ENCODE data around the gene SEMA5B. TPM values are rescaled to one million over a fixed set of nuclear protein-coding genes. Genes with fewer than 3 reads are reported as not detected.

SEMA5B gene
- total and polyA plus RNA-seq, 9 of the 15 experiments (the other 6 are each of a cell fraction or from before 2014, with no cell fraction given), result not detected

DNA sequence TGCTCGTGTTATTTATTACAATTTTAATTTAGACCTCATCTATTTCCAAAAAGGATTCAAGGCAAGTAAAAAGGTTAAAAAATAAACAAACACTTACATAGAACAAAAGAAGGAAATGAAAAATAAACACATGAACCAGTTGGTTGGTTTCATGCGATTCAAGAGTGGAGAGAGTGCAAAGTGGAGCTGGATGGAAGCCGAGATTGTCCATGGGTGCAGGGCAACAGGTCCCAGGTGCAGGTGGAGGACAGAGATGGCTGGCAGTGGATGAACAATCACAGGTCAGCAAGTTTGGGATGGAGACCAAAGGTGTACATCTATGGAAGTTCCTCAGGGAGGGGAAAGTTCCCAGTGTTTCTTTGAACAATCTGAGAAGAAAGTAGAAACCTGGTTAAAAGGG, 11.6 kb upstream of the SEMA5B start (continued):
- TF ChIP-seq, protein P1, sequence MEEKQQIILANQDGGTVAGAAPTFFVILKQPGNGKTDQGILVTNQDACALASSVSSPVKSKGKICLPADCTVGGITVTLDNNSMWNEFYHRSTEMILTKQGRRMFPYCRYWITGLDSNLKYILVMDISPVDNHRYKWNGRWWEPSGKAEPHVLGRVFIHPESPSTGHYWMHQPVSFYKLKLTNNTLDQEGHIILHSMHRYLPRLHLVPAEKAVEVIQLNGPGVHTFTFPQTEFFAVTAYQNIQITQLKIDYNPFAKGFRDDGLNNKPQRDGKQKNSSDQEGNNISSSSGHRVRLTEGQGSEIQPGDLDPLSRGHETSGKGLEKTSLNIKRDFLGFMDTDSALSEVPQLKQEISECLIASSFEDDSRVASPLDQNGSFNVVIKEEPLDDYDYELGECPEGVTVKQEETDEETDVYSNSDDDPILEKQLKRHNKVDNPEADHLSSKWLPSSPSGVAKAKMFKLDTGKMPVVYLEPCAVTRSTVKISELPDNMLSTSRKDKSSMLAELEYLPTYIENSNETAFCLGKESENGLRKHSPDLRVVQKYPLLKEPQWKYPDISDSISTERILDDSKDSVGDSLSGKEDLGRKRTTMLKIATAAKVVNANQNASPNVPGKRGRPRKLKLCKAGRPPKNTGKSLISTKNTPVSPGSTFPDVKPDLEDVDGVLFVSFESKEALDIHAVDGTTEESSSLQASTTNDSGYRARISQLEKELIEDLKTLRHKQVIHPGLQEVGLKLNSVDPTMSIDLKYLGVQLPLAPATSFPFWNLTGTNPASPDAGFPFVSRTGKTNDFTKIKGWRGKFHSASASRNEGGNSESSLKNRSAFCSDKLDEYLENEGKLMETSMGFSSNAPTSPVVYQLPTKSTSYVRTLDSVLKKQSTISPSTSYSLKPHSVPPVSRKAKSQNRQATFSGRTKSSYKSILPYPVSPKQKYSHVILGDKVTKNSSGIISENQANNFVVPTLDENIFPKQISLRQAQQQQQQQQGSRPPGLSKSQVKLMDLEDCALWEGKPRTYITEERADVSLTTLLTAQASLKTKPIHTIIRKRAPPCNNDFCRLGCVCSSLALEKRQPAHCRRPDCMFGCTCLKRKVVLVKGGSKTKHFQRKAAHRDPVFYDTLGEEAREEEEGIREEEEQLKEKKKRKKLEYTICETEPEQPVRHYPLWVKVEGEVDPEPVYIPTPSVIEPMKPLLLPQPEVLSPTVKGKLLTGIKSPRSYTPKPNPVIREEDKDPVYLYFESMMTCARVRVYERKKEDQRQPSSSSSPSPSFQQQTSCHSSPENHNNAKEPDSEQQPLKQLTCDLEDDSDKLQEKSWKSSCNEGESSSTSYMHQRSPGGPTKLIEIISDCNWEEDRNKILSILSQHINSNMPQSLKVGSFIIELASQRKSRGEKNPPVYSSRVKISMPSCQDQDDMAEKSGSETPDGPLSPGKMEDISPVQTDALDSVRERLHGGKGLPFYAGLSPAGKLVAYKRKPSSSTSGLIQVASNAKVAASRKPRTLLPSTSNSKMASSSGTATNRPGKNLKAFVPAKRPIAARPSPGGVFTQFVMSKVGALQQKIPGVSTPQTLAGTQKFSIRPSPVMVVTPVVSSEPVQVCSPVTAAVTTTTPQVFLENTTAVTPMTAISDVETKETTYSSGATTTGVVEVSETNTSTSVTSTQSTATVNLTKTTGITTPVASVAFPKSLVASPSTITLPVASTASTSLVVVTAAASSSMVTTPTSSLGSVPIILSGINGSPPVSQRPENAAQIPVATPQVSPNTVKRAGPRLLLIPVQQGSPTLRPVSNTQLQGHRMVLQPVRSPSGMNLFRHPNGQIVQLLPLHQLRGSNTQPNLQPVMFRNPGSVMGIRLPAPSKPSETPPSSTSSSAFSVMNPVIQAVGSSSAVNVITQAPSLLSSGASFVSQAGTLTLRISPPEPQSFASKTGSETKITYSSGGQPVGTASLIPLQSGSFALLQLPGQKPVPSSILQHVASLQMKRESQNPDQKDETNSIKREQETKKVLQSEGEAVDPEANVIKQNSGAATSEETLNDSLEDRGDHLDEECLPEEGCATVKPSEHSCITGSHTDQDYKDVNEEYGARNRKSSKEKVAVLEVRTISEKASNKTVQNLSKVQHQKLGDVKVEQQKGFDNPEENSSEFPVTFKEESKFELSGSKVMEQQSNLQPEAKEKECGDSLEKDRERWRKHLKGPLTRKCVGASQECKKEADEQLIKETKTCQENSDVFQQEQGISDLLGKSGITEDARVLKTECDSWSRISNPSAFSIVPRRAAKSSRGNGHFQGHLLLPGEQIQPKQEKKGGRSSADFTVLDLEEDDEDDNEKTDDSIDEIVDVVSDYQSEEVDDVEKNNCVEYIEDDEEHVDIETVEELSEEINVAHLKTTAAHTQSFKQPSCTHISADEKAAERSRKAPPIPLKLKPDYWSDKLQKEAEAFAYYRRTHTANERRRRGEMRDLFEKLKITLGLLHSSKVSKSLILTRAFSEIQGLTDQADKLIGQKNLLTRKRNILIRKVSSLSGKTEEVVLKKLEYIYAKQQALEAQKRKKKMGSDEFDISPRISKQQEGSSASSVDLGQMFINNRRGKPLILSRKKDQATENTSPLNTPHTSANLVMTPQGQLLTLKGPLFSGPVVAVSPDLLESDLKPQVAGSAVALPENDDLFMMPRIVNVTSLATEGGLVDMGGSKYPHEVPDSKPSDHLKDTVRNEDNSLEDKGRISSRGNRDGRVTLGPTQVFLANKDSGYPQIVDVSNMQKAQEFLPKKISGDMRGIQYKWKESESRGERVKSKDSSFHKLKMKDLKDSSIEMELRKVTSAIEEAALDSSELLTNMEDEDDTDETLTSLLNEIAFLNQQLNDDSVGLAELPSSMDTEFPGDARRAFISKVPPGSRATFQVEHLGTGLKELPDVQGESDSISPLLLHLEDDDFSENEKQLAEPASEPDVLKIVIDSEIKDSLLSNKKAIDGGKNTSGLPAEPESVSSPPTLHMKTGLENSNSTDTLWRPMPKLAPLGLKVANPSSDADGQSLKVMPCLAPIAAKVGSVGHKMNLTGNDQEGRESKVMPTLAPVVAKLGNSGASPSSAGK (IDR thresholded peaks at IDR 0.05), result no peak
- no peak for TF ChIP-seq MED1 (CRISPR knock-in tag; IDR thresholded peaks at IDR 0.05; ENCODE audit: borderline replicate concordance)
- no peak for TF ChIP-seq SAFB2 (IDR thresholded peaks at IDR 0.05; ENCODE audit: borderline replicate concordance, low read depth, low read length, severe bottlenecking)
- TF ChIP-seq ZC3H4 (CRISPR knock-in tag; IDR thresholded peaks at IDR 0.05; ENCODE audit: borderline replicate concordance), result no peak
- TF ChIP-seq MCM2 (IDR thresholded peaks at IDR 0.05; ENCODE audit: low read depth), result no peak
- TF ChIP-seq CBX8 (IDR thresholded peaks at IDR 0.05; ENCODE audit: borderline replicate concordance, extremely low read depth, low read depth, low read length, poor library complexity, severe bottlenecking), result no peak

Measured in K562 (cell line).